Measurements from ENCODE around the gene AIFM3.
"Not testable (repeated sequence)": the region's sequence is repeated elsewhere in the genome, so short reads cannot be mapped to it uniquely, and the experiment has no call there.

Gene AIFM3

DNA sequence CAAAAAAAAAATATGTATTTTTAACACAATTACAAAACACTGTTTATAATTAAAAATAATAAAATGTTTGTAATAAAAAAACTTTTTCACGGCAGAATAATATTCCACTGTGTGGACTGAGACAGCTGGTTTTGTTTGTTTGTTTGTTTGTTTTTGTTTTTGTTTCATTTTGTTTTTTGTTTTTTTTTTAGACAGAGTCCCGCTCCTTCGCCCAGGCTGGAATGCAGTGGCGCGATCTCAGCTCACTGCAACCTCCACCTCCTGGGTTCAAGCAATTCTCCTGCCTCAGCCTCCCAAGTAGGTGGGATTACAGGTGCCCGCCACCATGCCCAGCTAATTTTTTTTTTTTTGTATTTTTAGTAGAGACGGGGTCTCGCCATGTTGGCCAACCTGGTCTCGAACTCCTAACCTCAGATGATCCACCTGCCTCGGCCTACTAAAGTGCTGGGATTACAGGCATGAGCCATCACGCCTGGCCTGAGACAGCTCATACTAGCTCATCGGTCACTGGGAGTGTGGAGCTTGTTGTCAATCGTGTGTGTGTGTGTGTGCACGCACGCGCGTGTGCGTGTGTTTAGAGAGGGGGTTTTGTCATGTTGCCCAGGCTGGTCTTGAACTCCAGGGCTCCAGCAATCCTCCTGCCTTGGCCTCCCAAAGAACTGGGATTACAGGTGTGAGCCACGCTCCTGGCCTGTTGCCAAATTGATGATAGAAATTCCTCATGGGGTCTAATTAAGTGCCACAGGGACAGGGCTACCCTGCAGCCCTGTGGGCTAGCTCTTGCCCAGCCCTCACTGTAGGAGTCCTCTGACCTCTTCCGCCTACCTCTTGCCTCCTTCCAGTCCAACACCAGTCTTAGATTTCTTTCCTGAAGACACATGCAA is 7.2 kb upstream of the AIFM3 start:
- no peak for DNase-seq

DNA sequence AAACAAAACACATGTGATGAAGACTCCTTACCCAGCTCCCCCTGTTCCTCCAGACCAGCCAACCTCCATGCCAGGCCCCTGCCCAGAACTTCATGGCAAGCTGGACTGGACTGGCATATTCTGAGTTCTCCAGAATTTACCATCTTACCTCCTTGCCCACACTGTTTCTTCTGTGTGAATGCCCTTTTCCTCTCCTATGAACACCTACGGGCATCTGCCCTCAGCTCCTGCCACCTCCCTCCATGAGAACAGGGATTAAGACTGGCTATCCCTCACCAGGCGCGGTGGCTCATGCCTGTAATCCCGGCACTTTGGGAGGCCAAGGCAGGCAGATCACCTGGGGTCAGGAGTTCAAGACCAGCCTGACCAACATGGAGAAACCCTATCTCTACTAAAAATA is 6.4 kb upstream of the AIFM3 start:
- no peak for DNase-seq

DNA sequence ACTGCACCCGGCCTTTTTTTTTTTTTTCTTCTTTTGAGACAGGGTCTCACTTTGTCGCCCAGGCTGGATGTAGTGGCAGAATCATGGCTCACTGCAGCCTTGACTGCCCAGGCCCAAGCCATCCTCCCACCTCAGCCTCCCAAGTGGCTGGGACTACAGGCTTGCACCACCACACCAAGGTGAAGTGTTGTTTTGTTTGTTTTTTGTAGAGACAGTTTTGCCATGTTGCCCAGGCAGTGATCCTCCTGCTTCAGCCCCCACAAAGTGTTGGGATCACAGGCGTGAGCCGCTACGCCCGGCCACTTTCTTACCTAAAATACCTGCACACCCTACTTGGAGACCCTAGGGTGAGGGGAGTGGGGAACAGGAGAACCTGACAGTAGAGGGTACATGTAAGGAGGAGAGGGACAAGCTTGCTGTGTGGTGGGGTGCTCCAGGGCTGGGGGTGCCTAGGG is 4.5 kb upstream of the AIFM3 start:
- no peak for DNase-seq

DNA sequence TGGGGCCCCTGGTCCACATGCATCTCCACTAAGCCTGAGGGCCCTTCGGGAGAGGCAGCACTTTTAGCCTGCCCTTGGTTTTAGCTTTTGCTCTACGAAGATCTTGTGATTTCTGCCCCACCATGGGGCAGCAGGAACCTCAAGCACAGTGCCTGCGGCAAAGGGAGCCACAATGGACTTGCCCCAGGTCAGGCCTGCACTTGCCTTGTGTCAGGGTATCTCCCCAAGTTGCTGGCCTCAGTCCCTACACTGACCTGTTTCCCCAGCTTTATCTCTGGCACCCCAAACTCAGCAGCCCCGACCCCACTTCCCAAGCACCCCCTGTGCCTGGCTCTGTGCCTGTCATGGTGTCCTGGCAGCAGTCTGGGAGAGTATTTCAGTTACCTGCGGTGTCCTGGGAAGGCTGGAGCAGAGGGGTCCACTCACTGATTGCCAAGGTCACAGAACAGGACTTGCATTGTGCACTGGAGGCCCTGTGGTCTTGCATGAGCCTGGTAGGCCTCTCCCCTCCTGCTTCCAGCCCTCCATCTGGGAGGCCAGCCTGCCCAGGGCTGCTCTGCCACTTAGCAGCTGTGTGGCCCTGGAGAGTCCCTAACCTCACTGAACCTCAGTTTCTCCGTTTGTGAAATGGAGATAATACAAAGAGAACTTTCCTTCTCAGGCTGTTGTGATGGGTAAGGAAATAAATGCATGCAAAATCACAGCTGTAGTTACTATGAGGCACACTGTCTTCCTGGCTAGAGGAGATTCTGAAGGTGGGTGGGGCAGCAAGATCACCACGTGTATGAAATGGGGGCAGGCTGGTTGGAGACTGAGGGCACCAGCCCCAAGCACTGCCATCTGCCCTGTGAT is 3.6 kb upstream of the AIFM3 start:
- no peak for DNase-seq

DNA sequence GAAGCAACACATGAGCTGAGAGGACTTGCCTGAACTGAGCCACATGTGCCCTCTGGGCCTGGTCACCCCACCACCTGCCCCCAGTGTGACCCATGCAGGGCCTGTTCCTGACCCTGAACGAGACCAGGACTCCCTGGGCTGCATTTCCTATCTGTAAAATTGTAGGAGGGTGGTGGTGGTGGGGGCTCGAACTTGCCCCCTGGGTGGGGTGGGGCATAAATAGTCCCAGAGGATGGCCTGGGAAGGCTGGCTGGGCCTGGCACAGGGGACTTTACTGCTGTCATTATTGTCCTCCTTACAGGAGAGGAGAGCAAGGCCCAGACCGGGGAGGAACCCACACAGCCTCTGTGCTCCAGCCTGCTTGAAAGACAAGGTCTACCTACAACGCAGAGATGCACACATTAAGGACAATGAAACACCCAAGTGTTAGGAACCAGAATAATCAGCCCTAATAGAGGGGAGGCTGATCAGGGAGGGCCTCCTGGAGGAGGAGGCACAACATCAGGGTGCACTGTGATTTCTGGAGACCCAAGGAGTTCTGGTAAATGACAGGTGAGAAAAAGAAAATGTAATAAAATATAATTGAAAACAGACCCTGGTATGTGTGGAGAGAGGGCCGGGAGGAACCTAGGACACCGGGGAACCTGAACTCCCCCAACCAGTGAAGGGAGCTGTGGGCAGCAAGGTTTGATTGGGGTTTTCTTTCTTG is 2.8 kb upstream of the AIFM3 start:
- DNase-seq = no peak

DNA sequence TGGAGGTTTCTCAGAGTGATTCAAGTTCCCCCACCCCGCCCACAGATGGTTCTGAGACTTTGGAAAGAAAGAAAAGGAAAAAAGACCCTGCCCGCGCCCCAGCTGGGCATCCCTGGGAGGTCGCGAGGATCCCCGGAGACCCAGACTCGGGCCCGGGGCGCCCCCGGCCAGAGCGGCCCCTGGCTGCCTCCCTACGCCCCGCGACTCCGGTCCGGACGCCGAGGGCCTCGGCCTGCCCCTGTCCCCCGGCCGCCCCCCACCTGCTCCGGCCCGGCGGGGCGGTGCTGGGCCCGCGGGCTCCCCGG is 2.3 kb upstream of the AIFM3 start:
- no peak for DNase-seq

DNA sequence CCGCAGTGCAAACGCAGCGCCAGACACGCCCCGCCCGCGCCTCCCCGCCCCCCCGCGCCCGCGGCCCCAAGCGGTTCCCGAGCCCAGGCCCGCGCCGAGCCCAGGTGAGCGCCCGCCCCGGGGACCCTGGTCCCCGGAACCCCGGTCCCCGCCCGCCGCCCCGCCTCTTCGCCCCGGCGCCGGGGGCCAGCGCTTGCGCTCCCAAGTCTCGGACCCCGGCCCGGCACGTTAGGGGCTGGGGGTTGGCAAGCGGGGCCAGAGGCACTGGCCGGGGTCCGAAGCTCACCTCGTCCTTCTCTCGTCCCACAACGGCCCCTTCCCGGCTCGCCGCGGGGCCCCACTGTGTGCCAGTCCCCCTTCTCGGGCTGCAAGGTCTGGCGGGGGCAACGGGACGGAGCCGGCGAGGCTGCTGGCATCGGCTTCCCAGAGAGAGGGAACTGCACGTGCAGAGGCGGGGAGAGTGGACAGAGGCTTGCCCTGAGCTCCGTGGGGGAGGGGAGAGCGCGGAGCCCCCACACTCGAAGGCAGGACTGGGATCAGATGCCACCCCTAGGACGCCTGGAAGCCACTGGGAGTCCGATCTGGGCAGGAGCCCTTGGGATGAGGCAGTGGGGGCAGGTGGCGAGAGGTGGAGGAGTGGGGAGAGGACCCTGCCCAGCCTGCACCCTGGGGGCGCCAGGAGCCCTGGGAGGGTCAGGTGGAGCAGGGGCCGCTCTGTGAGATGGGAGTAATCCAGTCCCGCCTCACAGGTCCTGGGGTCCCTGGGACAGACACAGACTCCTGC is 1.8 kb upstream of the AIFM3 start:
- no peak for DNase-seq

DNA sequence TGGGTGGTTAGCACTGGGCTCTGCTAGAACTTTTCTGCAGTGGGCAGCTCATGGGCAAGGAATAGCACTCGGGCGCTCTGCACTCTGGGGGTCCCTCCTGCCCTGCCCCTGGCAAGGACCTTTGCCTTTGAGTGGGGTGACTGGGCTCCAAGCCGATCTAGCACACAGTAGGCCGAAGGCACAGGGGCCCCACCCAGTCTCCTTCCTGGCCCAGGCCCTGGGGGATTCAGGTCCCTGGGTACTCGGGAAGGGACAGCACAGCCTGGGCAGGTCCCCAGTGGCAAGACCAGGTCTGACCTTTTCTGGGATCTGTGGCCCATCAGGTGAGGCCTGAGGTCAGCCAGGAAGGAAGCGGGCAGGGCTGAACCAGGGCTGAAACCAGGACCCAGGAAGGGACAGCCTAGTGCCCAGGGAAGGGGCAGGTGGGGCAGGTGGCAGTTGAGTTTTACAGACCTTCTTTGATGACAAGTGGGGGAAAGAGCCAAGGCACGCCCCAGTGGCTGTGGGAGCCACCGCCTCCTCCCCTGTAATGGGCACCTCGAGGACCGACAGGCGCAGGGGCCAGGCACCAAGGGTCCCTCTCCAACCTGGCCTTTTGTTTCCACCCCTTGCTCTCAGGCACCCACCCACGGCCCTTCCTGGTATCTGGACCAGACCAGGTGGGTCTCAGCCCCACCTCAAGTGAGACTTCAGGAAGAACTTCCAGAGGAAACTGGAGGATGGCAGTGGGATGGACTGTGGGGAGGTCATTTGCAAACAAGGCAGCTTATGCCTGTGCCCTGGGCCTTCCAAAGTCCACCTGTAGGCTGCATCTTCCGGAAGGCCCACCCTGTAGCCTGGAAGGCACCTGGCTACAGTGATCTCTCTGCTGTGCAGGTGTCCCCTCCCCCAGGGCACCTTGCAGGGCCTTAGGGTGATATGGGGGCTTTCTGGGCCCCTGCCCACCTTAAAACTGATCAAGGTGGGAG is 883 bp upstream of the AIFM3 start:
- DNase-seq = no peak

DNA sequence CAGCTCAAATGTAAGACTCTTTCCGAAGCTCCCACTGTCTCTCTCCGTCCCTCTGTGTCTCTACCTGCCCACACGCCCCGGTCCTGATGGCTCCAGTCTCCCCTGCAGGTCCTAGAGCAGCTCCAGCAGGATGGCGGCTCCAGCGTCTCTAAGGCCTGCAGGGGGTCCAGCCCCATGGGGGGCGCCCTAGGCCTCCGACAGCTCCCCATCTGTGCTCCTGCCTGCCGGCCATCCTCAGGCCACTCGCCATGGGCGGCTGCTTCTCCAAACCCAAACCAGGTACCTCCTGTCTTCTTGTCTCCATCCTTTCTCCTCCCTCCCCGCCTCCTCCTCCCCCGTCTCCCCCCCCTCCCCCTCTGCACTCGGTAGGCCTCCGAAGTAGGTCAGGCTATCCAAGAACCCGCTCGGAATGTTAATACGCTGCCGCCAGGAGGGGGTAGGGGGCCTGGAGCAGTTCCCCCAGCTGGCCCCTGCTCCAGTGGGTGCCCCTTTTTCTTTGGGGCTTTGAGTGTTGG is 699 bp downstream of the AIFM3 start:
- no peak for DNase-seq

DNA sequence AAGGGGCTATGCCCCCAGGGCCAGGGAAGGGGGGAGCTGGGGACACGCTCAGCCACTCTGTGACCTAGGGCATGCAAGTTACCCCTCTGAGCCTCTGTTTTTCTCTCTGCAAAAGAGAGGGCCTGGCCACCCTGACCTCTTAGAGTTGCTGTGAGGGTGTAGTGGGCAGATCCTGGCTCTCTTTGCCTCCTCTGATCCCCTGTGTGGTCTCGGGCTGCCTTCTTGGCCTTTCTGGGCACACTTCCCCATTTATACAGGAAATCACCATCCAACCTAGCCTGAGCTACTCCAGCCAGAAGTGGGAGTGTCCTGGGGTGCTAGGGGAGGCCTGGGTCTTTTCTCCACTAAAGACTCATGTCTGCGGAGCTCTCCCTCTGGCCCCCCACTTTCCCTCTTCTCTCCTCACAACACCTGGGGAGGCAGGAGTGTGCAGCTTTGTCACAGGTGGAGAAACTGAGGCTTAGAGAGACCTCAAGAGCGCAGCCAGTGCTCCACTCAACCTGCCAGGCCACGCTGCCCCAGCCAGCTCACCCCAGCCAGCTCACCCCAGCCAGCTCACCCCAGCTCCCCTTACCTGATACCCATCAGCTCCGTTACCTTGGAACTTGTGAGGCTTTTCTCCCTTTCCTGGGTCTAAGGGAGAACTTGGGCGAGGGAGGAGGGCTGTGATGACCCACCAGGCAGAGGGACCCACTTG is 1.4 kb downstream of the AIFM3 start:
- DNase-seq = no peak

DNA sequence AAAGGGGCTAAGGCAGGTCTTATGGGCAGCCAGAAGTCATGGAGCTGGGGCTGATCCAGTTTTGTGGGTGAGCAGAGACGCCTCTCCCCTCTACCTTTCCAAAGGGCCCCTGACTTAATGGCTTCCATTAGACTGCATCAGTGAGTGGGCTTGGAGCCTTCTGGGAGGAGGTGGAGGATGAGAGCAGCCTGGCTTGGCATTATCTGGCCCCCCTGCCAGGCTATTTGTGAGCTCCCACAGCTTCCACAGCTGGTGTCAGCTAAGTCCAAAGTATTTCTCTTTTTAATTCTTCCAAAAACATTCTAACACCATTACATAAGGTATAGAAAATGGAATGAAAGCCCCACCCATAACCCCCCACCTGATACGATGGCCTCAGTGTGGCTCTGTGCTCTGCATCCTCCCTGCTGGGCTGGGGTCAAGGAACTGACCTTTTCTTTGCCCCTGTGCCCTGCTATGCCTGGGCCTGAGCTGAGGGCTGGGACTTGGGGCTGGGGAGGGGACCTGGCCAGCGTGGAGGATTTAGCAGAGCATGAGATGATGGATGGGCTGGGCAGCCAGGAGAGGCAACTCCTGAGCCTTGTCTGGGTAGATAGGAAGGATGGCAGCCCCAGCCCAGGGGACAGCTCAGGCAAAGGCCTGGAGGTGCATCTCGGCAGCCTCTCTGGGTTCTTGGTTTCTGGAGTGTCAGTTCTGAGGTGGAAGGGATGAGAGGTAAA is 4.0 kb downstream of the AIFM3 start:
- no peak for DNase-seq

DNA sequence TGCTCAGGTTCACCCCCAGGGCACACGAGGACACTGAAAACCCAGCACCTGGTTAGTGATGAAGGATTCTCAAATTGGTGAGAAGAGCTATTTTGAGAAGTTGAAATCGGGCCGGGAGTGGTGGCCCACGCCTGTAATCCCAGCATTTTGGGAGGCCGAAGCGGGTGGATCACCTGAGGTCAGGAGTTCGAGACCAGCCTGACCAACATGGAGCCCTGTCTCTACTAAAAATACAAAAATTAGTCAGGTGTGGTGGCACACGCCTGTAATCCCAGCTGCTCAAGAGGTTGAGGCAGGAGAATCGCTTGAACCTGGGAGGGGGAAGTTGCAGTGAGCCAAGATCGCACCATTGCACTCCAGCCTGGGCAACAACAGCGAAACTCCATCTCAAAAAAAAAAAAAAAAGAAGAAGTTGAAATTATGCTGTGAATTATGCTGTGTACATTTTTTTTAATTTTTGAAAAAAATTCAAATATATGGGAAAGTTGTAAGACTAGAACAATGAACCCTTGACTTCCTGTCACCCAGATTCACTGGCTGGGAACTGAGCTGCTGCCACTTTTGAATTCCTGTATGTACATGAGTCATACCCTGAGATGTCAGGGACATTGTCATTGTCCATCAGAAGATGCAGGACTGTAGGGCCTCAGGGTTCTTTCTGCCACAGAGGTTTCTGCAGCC is 5.1 kb downstream of the AIFM3 start:
- not testable (repeated sequence) for DNase-seq

DNA sequence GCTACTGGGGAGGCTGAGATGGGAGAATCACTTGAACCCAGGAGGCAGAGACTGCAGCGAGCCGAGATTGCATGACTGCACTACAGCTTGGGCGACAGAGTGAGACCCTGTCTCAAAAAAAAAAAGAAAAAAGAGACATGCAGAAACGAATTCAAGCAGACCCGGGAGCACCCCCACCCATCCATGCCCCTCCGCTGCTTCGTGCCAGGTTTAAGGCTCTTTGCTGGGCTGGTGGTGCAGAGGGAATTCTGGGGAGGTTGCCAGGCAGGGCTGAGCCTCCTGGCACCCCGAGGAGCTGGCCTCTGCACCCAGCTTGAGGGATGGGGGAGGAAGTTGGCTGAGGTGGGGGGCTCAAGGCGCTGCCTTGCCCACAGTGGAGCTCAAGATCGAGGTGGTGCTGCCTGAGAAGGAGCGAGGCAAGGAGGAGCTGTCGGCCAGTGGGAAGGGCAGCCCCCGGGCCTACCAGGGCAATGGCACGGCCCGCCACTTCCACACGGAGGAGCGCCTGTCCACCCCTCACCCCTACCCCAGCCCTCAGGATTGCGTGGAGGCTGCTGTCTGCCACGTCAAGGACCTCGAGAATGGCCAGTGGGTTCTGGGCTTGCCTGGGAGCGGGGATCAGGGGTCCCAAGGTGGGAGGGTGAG is 6.0 kb downstream of the AIFM3 start:
- no peak for DNase-seq

DNA sequence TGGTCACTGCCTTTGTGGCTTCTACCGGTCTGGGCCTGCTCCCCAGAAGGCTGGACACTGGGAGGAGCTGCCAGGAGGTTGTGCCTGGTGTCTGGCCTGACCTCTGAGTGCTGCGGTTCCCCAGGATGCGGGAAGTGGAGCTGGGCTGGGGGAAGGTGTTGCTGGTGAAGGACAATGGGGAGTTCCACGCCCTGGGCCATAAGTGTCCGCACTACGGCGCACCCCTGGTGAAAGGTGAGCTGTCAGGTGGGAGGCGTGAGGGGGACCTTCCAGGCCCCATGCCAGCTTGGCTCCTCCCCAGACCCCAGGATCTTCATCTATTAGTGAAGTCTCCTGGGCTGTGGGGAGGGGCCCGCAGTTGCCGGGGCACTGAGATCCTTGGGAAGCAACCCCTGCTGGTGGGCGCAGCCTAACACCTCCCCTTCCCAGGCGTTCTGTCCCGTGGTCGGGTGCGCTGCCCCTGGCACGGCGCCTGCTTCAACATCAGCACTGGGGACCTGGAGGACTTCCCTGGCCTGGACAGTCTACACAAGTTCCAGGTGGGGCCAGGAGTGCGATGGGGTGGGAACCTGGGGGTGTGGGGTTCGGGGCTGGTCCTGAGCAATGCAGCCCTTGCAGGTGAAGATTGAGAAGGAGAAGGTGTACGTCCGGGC is 6.7 kb downstream of the AIFM3 start:
- DNase-seq = no peak

DNA sequence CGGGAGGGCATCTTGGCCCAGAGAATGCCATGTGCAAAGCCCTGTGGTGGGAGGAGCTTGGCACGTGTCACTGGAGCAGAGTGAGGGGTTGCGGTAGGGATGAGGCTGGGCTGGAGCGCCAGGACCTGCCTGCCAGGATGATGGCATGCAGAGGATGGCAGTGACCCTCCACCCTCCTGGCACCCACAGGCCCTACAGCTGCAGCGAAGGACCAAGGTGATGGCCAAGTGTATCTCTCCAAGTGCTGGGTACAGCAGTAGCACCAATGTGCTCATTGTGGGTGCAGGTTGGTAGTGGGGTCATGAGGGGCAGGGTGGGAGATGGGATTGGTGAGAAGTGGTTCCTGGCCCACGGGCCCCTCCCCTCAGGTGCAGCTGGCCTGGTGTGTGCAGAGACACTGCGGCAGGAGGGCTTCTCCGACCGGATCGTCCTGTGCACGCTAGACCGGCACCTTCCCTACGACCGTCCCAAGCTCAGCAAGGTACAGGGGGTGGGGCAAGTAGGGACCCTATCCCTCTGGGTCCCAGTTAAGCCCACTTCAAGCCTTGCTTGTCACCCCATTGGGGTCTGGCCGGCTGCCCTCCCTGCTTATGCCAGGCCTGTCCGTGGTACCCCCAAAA is 7.4 kb downstream of the AIFM3 start:
- no peak for DNase-seq

DNA sequence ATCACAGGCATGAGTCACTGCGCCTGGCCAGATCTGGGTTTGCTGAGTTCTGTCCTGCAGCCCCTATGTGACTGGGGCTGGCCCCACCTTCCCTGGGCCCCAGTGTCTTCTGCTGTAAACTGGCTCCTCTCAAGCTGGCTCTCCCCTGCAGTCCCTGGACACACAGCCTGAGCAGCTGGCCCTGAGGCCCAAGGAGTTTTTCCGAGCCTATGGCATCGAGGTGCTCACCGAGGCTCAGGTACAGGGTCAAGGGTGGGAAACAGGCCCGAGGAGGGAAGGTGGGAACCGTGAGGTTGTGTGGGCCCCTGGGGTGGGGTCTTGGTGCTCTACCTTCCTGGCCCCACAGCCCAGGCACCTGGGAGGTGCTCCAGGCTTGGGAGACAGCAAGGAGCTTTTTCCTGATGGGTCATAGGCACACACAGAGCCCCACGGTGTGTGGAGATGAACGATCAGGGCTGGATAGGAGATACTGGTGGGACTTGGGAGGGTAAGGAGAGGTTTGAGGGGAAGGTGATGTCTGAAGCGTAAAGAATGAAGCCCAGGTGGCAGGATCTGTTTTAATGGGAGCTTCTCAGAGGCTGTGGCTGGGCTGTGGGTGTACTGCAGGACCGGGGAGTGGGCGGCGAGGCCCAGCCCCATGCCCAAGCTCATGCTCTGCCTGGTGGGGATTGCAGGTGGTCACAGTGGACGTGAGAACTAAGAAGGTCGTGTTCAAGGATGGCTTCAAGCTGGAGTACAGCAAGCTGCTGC is 8.7 kb downstream of the AIFM3 start:
- DNase-seq = no peak

DNA sequence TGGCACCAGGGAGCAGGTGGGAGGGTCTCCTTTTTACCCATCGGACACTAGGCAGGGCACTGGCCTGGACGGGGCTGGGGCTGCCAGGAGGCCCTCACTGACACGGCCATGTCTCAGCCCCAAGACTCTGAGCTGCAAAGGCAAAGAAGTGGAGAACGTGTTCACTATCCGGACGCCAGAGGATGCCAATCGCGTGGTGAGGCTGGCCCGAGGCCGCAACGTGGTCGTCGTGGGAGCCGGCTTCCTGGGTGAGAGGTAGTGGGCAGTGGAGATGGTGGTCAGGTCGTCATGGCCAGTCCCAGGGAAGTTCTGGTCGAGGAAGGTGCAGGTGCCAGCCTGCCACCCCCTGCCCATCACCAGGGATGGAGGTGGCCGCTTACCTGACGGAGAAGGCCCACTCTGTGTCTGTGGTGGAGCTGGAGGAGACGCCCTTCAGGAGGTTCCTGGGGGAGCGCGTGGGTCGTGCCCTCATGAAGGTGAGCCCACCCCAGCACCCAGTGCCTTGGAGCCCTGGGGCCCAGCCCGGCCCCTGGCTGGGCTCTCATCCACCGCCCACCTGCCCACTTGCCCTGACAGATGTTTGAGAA is 9.3 kb downstream of the AIFM3 start:
- DNase-seq = no peak
